Glutamatergic neuron (in vitro differentiated cells): ENCODE results near the gene MYCN. TPM values are rescaled to one million over a fixed set of nuclear protein-coding genes. Genes with fewer than 3 reads are reported as not detected.
"Not testable (repeated sequence)": the region's sequence is repeated elsewhere in the genome, so short reads cannot be mapped to it uniquely, and the experiment has no call there.

Experiments used
- DNase-seq: peaks from one replicate; pipeline ENCODE4 v3.0.0; 2022
- H3K27ac Mint-ChIP-seq: one replicate; pipeline ENCODE4 v1.8.0; 2020; ENCODE audit warnings: mild to moderate bottlenecking, mixed read lengths, inconsistent platforms; ENCODE audit not compliant: unreplicated experiment
- H3K27me3 Mint-ChIP-seq: one replicate; pipeline ENCODE4 v1.8.0; 2020; ENCODE audit warnings: mild to moderate bottlenecking, moderate library complexity, mixed read lengths, inconsistent platforms; ENCODE audit not compliant: unreplicated experiment
- H3K36me3 Mint-ChIP-seq: one replicate; pipeline ENCODE4 v1.8.0; 2020; ENCODE audit warnings: mild to moderate bottlenecking, mixed read lengths, inconsistent platforms; ENCODE audit not compliant: unreplicated experiment
- H3K4me1 Mint-ChIP-seq: one replicate; pipeline ENCODE4 v1.8.0; 2020; ENCODE audit warnings: mild to moderate bottlenecking, low read depth, mixed read lengths, inconsistent platforms; ENCODE audit not compliant: unreplicated experiment
- H3K4me3 Mint-ChIP-seq: one replicate; pipeline ENCODE4 v1.8.0; 2020; ENCODE audit warnings: mild to moderate bottlenecking, mixed read lengths, inconsistent platforms; ENCODE audit not compliant: unreplicated experiment
- H3K9me3 Mint-ChIP-seq: one replicate; pipeline ENCODE4 v1.8.0; 2020; ENCODE audit warnings: mild to moderate bottlenecking, moderate library complexity, mixed read lengths, inconsistent platforms; ENCODE audit not compliant: unreplicated experiment
- total RNA-seq: library from RNA; stranded (reverse); fragmentation: NEBNext Ultra II Directional; extraction: Animal tissue kit (Norgen Biotek cat#: 25700); gene quantifications from one replicate; pipeline ENCODE4 v1.2.1, GENCODE V29; 2021; ENCODE audit not compliant: unreplicated experiment
- TF ChIP-seq, protein P1 (sequence below): fragments of 200-600 bp; sonication (generic); IDR thresholded peaks from one replicate; pipeline ENCODE4 v1.5.0; 2021; ENCODE audit not compliant: partially characterized antibody, unreplicated experiment

The MYCN gene
- total RNA-seq, 1 donor from 2014 or later = 43.8 TPM

GRCh38 chr2:15949551-15949950, 9.2 kb downstream of the MYCN start:
- Mint-ChIP-seq H3K4me3 (no peak overlapping the region), H3K27ac (no peak overlapping the region), H3K9me3 (peaks cover 2% of the 10 kb centered on the region), H3K4me1 (peaks cover 28% of the 10 kb centered on the region), H3K36me3 (peaks cover 14% of the 10 kb centered on the region), H3K27me3 (peaks cover 7% of the 10 kb centered on the region)
- TF ChIP-seq, protein P1, sequence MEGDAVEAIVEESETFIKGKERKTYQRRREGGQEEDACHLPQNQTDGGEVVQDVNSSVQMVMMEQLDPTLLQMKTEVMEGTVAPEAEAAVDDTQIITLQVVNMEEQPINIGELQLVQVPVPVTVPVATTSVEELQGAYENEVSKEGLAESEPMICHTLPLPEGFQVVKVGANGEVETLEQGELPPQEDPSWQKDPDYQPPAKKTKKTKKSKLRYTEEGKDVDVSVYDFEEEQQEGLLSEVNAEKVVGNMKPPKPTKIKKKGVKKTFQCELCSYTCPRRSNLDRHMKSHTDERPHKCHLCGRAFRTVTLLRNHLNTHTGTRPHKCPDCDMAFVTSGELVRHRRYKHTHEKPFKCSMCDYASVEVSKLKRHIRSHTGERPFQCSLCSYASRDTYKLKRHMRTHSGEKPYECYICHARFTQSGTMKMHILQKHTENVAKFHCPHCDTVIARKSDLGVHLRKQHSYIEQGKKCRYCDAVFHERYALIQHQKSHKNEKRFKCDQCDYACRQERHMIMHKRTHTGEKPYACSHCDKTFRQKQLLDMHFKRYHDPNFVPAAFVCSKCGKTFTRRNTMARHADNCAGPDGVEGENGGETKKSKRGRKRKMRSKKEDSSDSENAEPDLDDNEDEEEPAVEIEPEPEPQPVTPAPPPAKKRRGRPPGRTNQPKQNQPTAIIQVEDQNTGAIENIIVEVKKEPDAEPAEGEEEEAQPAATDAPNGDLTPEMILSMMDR = no peak
- DNase-seq = no peak

DNA sequence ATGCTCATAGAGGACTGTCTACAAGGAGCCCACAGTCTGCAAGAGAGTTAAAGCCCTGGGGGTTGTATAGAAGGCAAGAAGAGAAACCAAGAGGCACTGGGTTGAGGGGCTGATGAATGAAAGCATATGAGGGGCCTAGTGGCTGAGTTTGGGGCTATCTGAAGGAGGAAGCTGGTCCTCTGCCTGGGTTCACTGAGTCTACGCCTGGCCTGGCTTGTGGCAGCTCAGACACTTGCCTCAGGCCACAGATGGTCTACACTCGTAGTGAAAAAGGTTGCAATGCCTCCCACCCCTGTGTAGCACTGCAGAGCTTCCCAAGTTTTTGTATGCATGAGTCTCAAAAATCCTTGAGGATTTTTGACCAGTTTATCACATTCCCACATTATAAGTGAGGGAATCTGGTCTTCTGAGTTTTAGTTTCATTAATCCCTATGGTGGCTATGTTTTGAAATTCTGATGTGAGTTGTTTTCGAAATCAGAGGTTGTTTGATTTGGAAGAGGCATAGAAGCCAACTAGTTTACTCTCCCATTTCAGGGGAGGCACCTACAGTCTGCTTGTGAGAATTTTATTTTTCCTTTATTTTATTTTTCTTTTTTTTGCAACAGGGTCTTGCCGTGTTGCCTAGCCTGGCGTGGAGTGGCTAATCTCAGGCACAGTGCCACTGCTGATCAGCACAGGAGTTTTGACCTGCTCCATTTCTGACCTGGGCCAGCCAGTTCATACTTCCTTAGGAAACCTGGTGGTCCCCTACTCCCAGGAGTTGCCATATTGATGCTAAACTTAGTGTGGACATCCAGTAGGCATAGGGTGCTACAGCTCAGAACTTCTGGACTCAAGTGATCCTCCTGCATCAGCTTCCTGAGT, 10.0 kb downstream of the MYCN start:
- no peak overlapping the region for H3K27ac Mint-ChIP-seq
- H3K4me3 Mint-ChIP-seq = no peak overlapping the region
- H3K4me1 Mint-ChIP-seq = peaks cover 22% of the 10 kb centered on the region

GRCh38 chr2:15951936-15952335, 11.6 kb downstream of the MYCN start:
- peaks cover 13% of the 10 kb centered on the region for H3K4me1 Mint-ChIP-seq
- H3K4me3 Mint-ChIP-seq, H3K36me3 Mint-ChIP-seq: not testable (repeated sequence)

More for the DNA sequence above, 10.0 kb downstream of the MYCN start:
- no peak for DNase-seq
- TF ChIP-seq, protein P1 = no peak
- Mint-ChIP-seq H3K36me3 (peaks cover 11% of the 10 kb centered on the region), H3K9me3 (no peaks in the 10 kb centered on the region), H3K27me3 (peaks cover 7% of the 10 kb centered on the region)

DNA sequence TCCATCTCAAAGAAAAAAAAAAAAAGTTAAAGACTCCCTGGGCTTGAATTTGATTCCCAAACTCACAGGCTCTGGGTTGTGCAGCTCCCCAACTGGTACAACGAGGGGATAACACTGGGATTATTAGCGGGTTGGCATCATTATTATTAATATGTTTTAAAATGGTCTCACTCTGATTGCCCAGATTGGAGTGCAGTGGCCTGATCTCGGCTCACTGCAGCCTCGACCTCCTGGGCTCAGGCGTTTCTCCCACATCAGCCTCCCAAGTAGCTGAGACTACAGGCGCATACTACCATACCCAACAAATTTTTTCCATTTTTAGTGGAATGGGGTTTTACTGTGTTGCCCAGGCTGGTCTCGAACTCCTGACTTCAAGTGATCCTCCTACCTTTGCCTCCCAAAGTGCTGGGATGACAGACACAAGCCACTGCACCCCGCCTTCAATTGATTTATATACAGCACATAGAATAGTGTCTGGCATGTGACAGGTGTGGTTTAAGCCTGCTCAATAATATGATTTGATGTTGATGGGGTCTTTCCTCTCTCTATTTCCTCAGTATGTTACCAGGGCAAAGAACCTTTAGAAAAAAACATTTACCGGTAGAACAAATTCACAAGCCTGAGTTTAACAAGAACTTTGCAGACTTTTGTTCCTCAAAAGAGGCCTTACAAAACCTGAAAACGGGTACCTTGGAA, 12.2 kb downstream of the MYCN start:
- peaks cover 8% of the 10 kb centered on the region for H3K36me3 Mint-ChIP-seq
- no peak overlapping the region for H3K4me3 Mint-ChIP-seq
- H3K27me3 Mint-ChIP-seq = peaks cover 4% of the 10 kb centered on the region
- DNase-seq = no peak
- TF ChIP-seq, protein P1 = no peak
- no peaks in the 10 kb centered on the region for H3K9me3 Mint-ChIP-seq
- peaks cover 10% of the 10 kb centered on the region for H3K4me1 Mint-ChIP-seq
- H3K27ac Mint-ChIP-seq = no peak overlapping the region

More at GRCh38 chr2:15951936-15952335, 11.6 kb downstream of the MYCN start:
- DNase-seq, H3K9me3 Mint-ChIP-seq, H3K27me3 Mint-ChIP-seq, H3K27ac Mint-ChIP-seq: not testable (repeated sequence)

- Mint-ChIP-seq H3K27me3 (peaks cover 4% of the 10 kb centered on the region), H3K4me1 (peaks cover 10% of the 10 kb centered on the region), H3K4me3 (no peak overlapping the region), H3K27ac (no peak overlapping the region), H3K36me3 (peaks cover 7% of the 10 kb centered on the region), H3K9me3 (no peaks in the 10 kb centered on the region)
- TF ChIP-seq, protein P1 = no peak
- no peak for DNase-seq
Measured at GRCh38 chr2:15953147-15953630, 12.8 kb downstream of the MYCN start.
